Ovary (tissue), 10 donors: ENCODE measurements around the gene PDE4D. TPM values are rescaled to one million over a fixed set of nuclear protein-coding genes. Genes with fewer than 3 reads are reported as not detected.
A peak's percentile ranks its signal among the peaks of the same experiment; 100 is the strongest.

ENCODE experiments used
- DNase-seq, 5 donors: peaks; one replicate each; pipeline ENCODE4 v3.0.0-alpha.2; 2019 to 2020
- H3K27ac ChIP-seq, 2 donors: fragments of 200-600 bp; one replicate each; pipeline versions ENCODE4 v1.5.1 to v1.8.0; 2019 to 2022
- H3K27me3 ChIP-seq: fragments of 200-600 bp; one replicate; pipeline ENCODE4 v1.8.0; 2022
- H3K36me3 ChIP-seq: fragments of 200-600 bp; sonication (generic); one replicate; pipeline ENCODE4 v1.5.1; 2019
- H3K4me1 ChIP-seq: one replicate; pipeline ENCODE4 v1.8.1; 2013; ENCODE audit warnings: mild to moderate bottlenecking, moderate library complexity; ENCODE audit not compliant: insufficient read depth
- H3K4me3 ChIP-seq: fragments of 200-600 bp; sonication (generic); one replicate; pipeline ENCODE4 v1.5.1; 2017
- H3K9me3 ChIP-seq, 2 donors: fragments of 200-600 bp in 1 of 2; sonication (generic) in 1 of 2; one replicate each; pipeline versions ENCODE4 v1.5.1 to v1.8.1; 2013 to 2019; ENCODE audit warnings: mild to moderate bottlenecking in 1 of 2, moderate library complexity in 1 of 2
- EP300 ChIP-seq: sonication (generic); formaldehyde crosslinking; IDR thresholded peaks from one replicate; pipeline ENCODE4 v1.6.1; 2017; ENCODE audit warnings: antibody characterized with exemption
- POLR2A ChIP-seq: fragments of 450-650 bp; IDR thresholded peaks from one replicate; pipeline ENCODE4 v1.6.1; 2017; ENCODE audit warnings: antibody characterized with exemption, mild to moderate bottlenecking, moderate library complexity
- WGBS, 3 donors: extraction: QIAGEN DNeasy Blood & Tissue Kit in 1 of 3; methylation state at CpG; one replicate each; pipeline versions ENCODE4 v1.1.5 to v1.1.7; 2013 to 2017; 5-methylcytosine and 5-hydroxymethylcytosine counted together
- intact Hi-C, 4 donors: fragments of 100-400 bp; cut with DNase I; formaldehyde crosslinking; loops; one replicate each; pipeline versions ENCODE4 v1.11.0 to v1.15.1; 2022 to 2023
- long read RNA-seq, 3 donors: library from polyadenylated mRNA in 2 of 3; unstranded in 2 of 3; transcript quantifications; one replicate each; pipeline ENCODE4 v2.0.0 and lab custom pipeline, GENCODE V29; 2021 to 2026
- polyA plus RNA-seq, 2 donors: library from polyadenylated mRNA; stranded (reverse); fragments of 200-250 nt in 1 of 2; fragments of 350-450 nt in 1 of 2; fragmentation: Illumina TruSeq in 1 of 2; extraction: RNeasy Lipid Tissue Mini Kit (QIAGEN cat#74804) in 1 of 2; gene quantifications; one replicate each; pipeline ENCODE4 v1.2.3, GENCODE V29; 2013 to 2014
- total RNA-seq, 7 donors: library from RNA; depleted of rRNA in 2 of 7; stranded (reverse); fragments of >200 nt in 2 of 7; fragmentation: NEBNext Ultra II Directional in 3 of 7; extraction: Animal tissue kit (Norgen Biotek cat#: 25700) in 3 of 7; gene quantifications; one replicate each; pipeline versions ENCODE4 v1.1.0 to v1.2.4, GENCODE V29; 2016 to 2023
- TF ChIP-seq, protein P1 (sequence below), 3 donors: fragments of 450-650 bp in 2 of 3; fragments of 200-600 bp in 1 of 3; IDR thresholded peaks; one replicate each; pipeline versions ENCODE4 v1.5.1 to v1.8.0; 2016 to 2022; ENCODE audit warnings: antibody characterized with exemption in 3 of 3, mild to moderate bottlenecking in 1 of 3
- donor health status: DM: no; HTN: no; CAD: no; lungs with moderate emphysema.
- donor health status: DM: no; HTN: no; CAD: no.
- donor health status: Bipolar disorder and iron deficiency.
- donor health status: DM: yes; HTN: yes; CAD: no.
- donor health status: DM: no; HTN: no; CAD: no.
- donor health status: DM: yes; HTN: yes; CAD: no.

PDE4D gene
- total RNA-seq (10 to 100 TPM in 3 of 7 donors, 1 to 10 TPM in 4; 2.5 to 67.6 (median 9.9) TPM), polyA plus RNA-seq (1 to 10 TPM; 1.3 to 4.9 TPM)
- long read RNA-seq, donor 1, partial matches to known transcripts: 1 of 1 reads
- long read RNA-seq, donor 1, other reads (novel, unspliced or antisense): 0 of 1 reads
- long read RNA-seq, donor 2: 0 reads
- long read RNA-seq, donor 3, partial matches to known transcripts: 0 of 3 reads
- long read RNA-seq, donor 3, other reads (novel, unspliced or antisense): 3 of 3 reads

DNA sequence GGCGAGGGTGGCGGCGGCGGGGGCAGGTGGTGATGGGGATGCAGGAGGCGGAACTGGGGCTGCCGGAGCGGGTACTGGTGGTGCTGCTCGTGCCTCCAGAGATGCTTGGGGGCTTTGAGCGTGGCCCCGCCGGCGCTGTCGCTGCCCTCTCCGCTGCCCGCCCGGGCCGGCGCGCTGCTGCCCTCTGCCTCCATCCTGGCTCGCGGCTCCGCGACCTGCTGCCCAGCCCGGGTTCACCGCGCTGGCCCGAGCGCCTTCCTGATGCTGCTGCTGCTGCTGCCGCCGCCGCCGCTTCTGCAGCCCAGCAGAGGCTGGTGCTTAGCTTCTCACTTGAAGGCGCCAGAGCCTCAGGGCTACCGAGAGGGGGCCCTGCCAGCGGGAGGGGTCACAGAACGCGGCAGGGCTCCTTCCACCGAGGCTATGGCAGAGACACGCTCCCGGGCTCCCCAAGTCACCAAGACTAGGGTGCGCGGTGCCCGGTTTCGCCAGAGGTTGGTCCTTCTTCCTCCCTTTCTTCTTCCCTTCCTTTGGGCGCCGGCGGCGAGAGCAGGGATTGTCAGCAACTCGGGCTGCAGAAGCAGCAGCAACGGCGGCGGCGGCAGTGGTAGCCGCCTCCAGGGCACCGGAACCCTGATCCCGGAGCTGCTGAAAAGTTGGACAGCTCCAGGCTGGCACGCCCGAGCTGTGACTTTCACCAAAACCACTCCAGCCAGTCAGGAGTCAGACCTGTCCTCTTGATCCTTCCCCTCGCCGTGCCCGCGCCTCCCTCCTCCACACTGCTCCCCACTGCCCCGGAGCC is at the start of gene PDE4D:
Gene PDE4D (minus strand): TSS at position 298 of the 799 bp plus-strand sequence.
- TF ChIP-seq, protein P1, sequence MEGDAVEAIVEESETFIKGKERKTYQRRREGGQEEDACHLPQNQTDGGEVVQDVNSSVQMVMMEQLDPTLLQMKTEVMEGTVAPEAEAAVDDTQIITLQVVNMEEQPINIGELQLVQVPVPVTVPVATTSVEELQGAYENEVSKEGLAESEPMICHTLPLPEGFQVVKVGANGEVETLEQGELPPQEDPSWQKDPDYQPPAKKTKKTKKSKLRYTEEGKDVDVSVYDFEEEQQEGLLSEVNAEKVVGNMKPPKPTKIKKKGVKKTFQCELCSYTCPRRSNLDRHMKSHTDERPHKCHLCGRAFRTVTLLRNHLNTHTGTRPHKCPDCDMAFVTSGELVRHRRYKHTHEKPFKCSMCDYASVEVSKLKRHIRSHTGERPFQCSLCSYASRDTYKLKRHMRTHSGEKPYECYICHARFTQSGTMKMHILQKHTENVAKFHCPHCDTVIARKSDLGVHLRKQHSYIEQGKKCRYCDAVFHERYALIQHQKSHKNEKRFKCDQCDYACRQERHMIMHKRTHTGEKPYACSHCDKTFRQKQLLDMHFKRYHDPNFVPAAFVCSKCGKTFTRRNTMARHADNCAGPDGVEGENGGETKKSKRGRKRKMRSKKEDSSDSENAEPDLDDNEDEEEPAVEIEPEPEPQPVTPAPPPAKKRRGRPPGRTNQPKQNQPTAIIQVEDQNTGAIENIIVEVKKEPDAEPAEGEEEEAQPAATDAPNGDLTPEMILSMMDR (IDR thresholded peaks at IDR 0.05): no peak
- TF ChIP-seq POLR2A: no peak
- H3K9me3 ChIP-seq: peaks cover 0 to 5% of the 10 kb centered on the region in 2 donors
- no peaks in the 10 kb centered on the region for H3K36me3 ChIP-seq
- 1% methylated on average over 39 to 63 of the region's 63 CpGs for WGBS, 3 donors
- peaks cover 2% of the 10 kb centered on the region for H3K4me1 ChIP-seq
- intact Hi-C loops: no loop called here
- no peak within 1 kb of the TSS for H3K27ac ChIP-seq
- H3K27me3 ChIP-seq: no peaks in the 10 kb centered on the region
- H3K4me3 ChIP-seq: no peak within 1 kb of the TSS
- DNase-seq: peak in 2 of 5 donors; percentile 33 to 39

DNA sequence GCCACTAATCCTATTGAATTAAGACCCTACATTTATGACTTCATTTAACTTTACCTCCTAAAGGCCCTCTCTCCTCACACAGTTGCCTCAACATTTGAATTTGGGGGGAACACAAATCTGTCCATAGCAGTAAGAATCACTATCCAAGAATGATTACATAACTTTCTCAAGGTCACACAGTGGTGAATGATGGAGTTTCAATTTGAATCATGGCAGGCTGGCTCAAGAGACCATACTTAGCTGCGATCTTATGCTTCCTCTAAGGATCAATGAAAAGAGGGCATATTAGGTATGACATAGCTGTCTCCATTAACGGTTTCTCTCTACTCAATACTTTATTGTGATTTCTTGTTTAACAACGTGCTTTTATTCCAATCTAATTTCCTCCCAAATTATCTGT is 44.1 kb upstream of the PDE4D start:
- DNase-seq: no peak
- TF ChIP-seq, protein P1 (IDR thresholded peaks at IDR 0.05): no peak
- TF ChIP-seq EP300 (no peak), POLR2A (no peak)
- WGBS, 3 donors: 83 to 85% (median 84%) methylated on average over 3 of the region's 3 CpGs
- Histone ChIP-seq H3K36me3 (no peaks in the 10 kb centered on the region), H3K9me3 (no peaks in the 10 kb centered on the region), H3K4me3 (no peak overlapping the region), H3K27me3 (no peaks in the 10 kb centered on the region), H3K27ac (no peak overlapping the region), H3K4me1 (no peaks in the 10 kb centered on the region)
- intact Hi-C loops: no loop called here

DNA sequence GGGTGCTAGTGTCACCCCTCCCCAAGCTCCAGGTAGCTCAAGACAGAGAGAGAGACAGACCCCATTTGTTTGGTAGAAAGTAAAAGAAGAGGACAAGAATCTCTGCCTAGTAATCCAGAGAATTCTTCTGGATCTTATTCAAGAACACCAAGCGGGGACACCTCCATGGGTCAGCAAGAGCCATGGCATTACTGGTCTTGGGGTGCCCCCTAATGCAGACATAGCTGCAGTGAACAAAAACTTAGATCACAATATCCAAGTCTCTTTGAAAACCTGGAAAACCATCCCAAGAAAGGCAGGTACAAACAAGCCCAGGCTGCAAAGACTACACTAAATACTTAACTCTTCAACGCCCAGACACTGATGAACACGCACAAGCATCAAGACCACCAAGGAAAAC is 29.9 kb upstream of the PDE4D start:
- Histone ChIP-seq H3K4me3 (no peak overlapping the region), H3K27me3 (no peaks in the 10 kb centered on the region), H3K27ac (no peak overlapping the region), H3K4me1 (no peaks in the 10 kb centered on the region), H3K9me3 (no peaks in the 10 kb centered on the region), H3K36me3 (no peaks in the 10 kb centered on the region)
- intact Hi-C loops: no loop called here
- TF ChIP-seq EP300 (no peak), POLR2A (no peak)
- TF ChIP-seq, protein P1 (IDR thresholded peaks at IDR 0.05): no peak
- no peak for DNase-seq
- WGBS, 3 donors: 71 to 77% (median 73%) methylated on average over 3 of the region's 3 CpGs

DNA sequence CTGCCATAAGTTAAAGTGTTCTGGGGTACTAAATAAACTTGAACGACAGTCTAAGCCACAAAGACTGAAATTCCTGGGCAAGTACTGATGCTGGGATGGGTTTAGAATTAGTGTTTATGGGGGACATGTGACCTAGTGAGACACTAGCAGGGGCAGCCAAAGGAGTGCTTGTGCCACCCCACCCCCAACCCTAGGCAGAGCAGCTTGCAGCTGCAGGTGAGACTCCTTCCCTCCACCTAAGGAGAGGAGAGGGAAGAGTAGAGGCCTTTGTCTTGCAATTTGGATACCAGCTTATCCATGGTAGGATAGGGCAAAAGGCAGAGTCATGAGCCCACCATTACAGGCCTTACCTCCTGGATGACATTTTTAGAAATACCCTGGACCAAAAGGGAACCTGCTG is 28.7 kb upstream of the PDE4D start:
- TF ChIP-seq POLR2A (no peak), EP300 (no peak)
- TF ChIP-seq, protein P1 (IDR thresholded peaks at IDR 0.05): no peak
- H3K27me3 ChIP-seq: no peaks in the 10 kb centered on the region
- DNase-seq: no peak
- intact Hi-C loops: no loop called here
- no peak overlapping the region for H3K4me3 ChIP-seq
- no peaks in the 10 kb centered on the region for H3K36me3 ChIP-seq
- no peaks in the 10 kb centered on the region for H3K4me1 ChIP-seq
- no peaks in the 10 kb centered on the region for H3K9me3 ChIP-seq
- no peak overlapping the region for H3K27ac ChIP-seq
- 52 to 79% (median 58%) methylated on average over 1 of the region's 1 CpG for WGBS, 3 donors
